ENCODE data around the gene ACR. TPM values are rescaled to one million over a fixed set of nuclear protein-coding genes. Genes with fewer than 3 reads are reported as not detected.

The ACR gene
- total RNA-seq, 1 experiment from 2014 or later, result 0.21 TPM

DNA sequence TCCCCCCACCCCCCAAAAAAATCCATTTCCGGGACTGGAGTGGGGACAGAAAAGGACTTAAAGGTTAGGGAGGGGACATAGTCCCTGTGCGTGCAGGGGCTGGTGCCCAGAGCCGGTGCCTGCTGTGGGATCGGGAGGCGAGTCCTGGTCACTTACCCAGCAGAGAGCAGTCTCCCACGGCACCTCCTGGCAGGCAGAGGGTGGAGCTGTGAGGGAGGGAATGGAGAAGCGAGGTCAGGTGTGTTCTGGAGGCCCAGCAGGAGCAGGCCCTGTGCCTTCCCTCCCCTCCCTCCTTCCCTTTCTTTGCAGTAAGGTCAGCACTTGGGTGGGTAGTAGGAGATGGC, 37.0 kb upstream of the ACR start:
- Histone ChIP-seq H3K27ac (ENCODE audit: low read length) (no peak overlapping the region), H3K9me3 (ENCODE audit: control insufficient read depth, insufficient read depth, low read depth, low read length) (no peaks in the 10 kb centered on the region), H3K4me3 (ENCODE audit: low read depth in 2 of 2, low read length in 2 of 2) (no peak overlapping the region), H3K36me3 (ENCODE audit: control insufficient read depth, insufficient read depth, low read length) (no peaks in the 10 kb centered on the region), H3K27me3 (ENCODE audit: control insufficient read depth, insufficient read depth, low read length) (no peaks in the 10 kb centered on the region), H3K4me1 (ENCODE audit: control insufficient read depth, insufficient read depth, low read length) (peaks cover 2% of the 10 kb centered on the region; the same call in 1 of the 2 replicates)
- ATAC-seq, result no peak
- ChIA-PET POLR2A (no interaction called here), CTCF (no interaction called here)
- DNase-seq (ENCODE audit: low read depth, low spot score), result no peak
- TF ChIP-seq, protein P1, sequence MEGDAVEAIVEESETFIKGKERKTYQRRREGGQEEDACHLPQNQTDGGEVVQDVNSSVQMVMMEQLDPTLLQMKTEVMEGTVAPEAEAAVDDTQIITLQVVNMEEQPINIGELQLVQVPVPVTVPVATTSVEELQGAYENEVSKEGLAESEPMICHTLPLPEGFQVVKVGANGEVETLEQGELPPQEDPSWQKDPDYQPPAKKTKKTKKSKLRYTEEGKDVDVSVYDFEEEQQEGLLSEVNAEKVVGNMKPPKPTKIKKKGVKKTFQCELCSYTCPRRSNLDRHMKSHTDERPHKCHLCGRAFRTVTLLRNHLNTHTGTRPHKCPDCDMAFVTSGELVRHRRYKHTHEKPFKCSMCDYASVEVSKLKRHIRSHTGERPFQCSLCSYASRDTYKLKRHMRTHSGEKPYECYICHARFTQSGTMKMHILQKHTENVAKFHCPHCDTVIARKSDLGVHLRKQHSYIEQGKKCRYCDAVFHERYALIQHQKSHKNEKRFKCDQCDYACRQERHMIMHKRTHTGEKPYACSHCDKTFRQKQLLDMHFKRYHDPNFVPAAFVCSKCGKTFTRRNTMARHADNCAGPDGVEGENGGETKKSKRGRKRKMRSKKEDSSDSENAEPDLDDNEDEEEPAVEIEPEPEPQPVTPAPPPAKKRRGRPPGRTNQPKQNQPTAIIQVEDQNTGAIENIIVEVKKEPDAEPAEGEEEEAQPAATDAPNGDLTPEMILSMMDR (IDR thresholded peaks at IDR 0.05), result no peak
- TF ChIP-seq POLR2AphosphoS5 (IDR thresholded peaks at IDR 0.05; ENCODE audit: low read depth, low read length), result no peak
- TF ChIP-seq TCF7L2 (IDR thresholded peaks at IDR 0.05; ENCODE audit: low read depth, low read length), result no peak
- TF ChIP-seq, protein P2, sequence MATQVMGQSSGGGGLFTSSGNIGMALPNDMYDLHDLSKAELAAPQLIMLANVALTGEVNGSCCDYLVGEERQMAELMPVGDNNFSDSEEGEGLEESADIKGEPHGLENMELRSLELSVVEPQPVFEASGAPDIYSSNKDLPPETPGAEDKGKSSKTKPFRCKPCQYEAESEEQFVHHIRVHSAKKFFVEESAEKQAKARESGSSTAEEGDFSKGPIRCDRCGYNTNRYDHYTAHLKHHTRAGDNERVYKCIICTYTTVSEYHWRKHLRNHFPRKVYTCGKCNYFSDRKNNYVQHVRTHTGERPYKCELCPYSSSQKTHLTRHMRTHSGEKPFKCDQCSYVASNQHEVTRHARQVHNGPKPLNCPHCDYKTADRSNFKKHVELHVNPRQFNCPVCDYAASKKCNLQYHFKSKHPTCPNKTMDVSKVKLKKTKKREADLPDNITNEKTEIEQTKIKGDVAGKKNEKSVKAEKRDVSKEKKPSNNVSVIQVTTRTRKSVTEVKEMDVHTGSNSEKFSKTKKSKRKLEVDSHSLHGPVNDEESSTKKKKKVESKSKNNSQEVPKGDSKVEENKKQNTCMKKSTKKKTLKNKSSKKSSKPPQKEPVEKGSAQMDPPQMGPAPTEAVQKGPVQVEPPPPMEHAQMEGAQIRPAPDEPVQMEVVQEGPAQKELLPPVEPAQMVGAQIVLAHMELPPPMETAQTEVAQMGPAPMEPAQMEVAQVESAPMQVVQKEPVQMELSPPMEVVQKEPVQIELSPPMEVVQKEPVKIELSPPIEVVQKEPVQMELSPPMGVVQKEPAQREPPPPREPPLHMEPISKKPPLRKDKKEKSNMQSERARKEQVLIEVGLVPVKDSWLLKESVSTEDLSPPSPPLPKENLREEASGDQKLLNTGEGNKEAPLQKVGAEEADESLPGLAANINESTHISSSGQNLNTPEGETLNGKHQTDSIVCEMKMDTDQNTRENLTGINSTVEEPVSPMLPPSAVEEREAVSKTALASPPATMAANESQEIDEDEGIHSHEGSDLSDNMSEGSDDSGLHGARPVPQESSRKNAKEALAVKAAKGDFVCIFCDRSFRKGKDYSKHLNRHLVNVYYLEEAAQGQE (IDR thresholded peaks at IDR 0.05; ENCODE audit: insufficient read depth in 1 of 2, low read depth in 2 of 2, low read length in 1 of 2), result no peak
- TF ChIP-seq SIN3A (IDR thresholded peaks at IDR 0.05; ENCODE audit: borderline replicate concordance, insufficient read depth, low read depth, low read length), result no peak
- in situ Hi-C loops (cut with HindIII; ENCODE audit: low pct_unique_long_range_greater_than_20kb, low sequenced_read_pairs) (no loop called here), intact Hi-C loops (cut with micrococcal nuclease; ENCODE audit: unreplicated experiment) (no loop called here)
- BruUV-seq (replicated peaks), result no TSS peak

DNA sequence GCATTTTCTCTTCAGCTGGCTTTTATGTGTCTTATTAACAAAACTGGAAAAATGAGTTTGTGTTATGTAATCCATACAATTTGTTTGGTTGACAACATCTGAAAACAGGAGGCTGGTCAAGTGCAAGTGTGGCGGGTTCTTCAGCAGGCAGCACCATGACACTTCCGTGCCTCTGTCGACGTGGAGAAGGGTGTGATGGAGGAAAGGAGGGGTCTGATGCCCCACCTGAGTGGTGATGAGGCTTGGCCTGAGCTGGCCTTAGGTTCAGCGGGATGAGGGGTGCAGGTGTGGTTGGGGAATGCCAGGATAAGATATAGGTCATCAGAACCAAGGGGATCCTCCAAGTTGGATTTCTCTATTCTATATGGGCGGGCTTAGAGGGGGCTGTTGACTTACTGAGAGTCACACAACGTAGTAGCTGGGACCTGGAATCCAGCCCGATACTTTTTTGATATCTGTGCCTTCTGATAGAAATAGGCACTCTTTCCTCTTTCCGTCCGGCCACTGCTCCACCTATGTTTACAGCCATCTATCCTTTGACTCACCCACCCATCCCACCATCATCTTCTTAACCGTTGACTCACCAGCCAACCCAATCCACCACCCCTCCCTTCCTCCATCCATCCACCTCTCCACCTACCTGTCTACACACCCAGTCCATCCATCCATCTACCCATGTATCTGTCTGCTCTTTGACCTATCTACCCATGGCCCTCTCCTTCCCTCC, 36.4 kb upstream of the ACR start:
- H3K4me3 ChIP-seq (ENCODE audit: low read depth in 2 of 2, low read length in 2 of 2), result no peak overlapping the region
- TF ChIP-seq SIN3A (IDR thresholded peaks at IDR 0.05; ENCODE audit: borderline replicate concordance, insufficient read depth, low read depth, low read length) (no peak), POLR2AphosphoS5 (IDR thresholded peaks at IDR 0.05; ENCODE audit: low read depth, low read length) (no peak), TCF7L2 (IDR thresholded peaks at IDR 0.05; ENCODE audit: low read depth, low read length) (no peak)
- TF ChIP-seq, protein P2 (IDR thresholded peaks at IDR 0.05; ENCODE audit: insufficient read depth in 1 of 2, low read depth in 2 of 2, low read length in 1 of 2), result no peak
- TF ChIP-seq, protein P1 (IDR thresholded peaks at IDR 0.05), result no peak
- ChIA-PET POLR2A (no interaction called here), CTCF (no interaction called here)
- peaks cover 2% of the 10 kb centered on the region; the same call in 1 of the 2 replicates for H3K4me1 ChIP-seq (ENCODE audit: control insufficient read depth, insufficient read depth, low read length)
- H3K36me3 ChIP-seq (ENCODE audit: control insufficient read depth, insufficient read depth, low read length), result no peaks in the 10 kb centered on the region
- intact Hi-C loops (cut with micrococcal nuclease; ENCODE audit: unreplicated experiment), result no loop called here
- no peak overlapping the region for H3K27ac ChIP-seq (ENCODE audit: low read length)
- H3K27me3 ChIP-seq (ENCODE audit: control insufficient read depth, insufficient read depth, low read length), result no peaks in the 10 kb centered on the region
- no peak for DNase-seq (ENCODE audit: low read depth, low spot score)
- no peak for ATAC-seq
- no peaks in the 10 kb centered on the region for H3K9me3 ChIP-seq (ENCODE audit: control insufficient read depth, insufficient read depth, low read depth, low read length)
- BruUV-seq (replicated peaks), result no TSS peak
- in situ Hi-C loops (cut with HindIII; ENCODE audit: low pct_unique_long_range_greater_than_20kb, low sequenced_read_pairs), result no loop called here

Data from Panc1 (cell line).